GM19238 (cell line): ENCODE measurements around the gene TMEM100.

Experiments used
- DNase-seq: peaks from one replicate; pipeline ENCODE4 v3.0.0; 2011; ENCODE audit warnings: low spot score; ENCODE audit not compliant: insufficient read length

TMEM100 gene

GRCh38 chr17:55720919-55721836 is 1.5 kb downstream of the TMEM100 start:
- no peak for DNase-seq

GRCh38 chr17:55717898-55718735 is 4.5 kb downstream of the TMEM100 start:
- DNase-seq: no peak

GRCh38 chr17:55717432-55717831 is 5.2 kb downstream of the TMEM100 start:
- no peak for DNase-seq

- DNase-seq: no peak
Observed at GRCh38 chr17:55710829-55711496, 11.7 kb downstream of the TMEM100 start.

GRCh38 chr17:55710410-55710809 is 12.3 kb downstream of the TMEM100 start:
- no peak for DNase-seq

- no peak for DNase-seq
Observed at GRCh38 chr17:55709984-55710383, 12.7 kb downstream of the TMEM100 start.

GRCh38 chr17:55709440-55709839 is 13.2 kb downstream of the TMEM100 start:
- no peak for DNase-seq

GRCh38 chr17:55708175-55708974 is 14.3 kb downstream of the TMEM100 start:
- no peak for DNase-seq

GRCh38 chr17:55706808-55707773 is 15.6 kb downstream of the TMEM100 start:
- no peak for DNase-seq

- no peak for DNase-seq
Observed at GRCh38 chr17:55705847-55706246, 16.8 kb downstream of the TMEM100 start.

- no peak for DNase-seq
Observed at GRCh38 chr17:55704401-55704800, 18.3 kb downstream of the TMEM100 start.

- DNase-seq: no peak
Observed at GRCh38 chr17:55702150-55702549, 20.5 kb downstream of the TMEM100 start.

GRCh38 chr17:55699181-55699860 is 23.3 kb downstream of the TMEM100 start:
- DNase-seq: no peak

- DNase-seq: no peak
Observed at GRCh38 chr17:55694286-55694910, 28.3 kb downstream of the TMEM100 start.

- DNase-seq: no peak
Observed at GRCh38 chr17:55693254-55694216, 29.1 kb downstream of the TMEM100 start.

- DNase-seq: no peak
Observed at GRCh38 chr17:55692276-55692675, 30.4 kb downstream of the TMEM100 start.

GRCh38 chr17:55691666-55692065 is 31.0 kb downstream of the TMEM100 start:
- no peak for DNase-seq

- DNase-seq: no peak
Observed at GRCh38 chr17:55690105-55690508, 32.6 kb downstream of the TMEM100 start.
